ENCODE data around the gene RPAP3.

Gene RPAP3

GRCh38 chr12:47616440-47616839 lies 89.4 kb downstream of the RPAP3 start:
- Histone ChIP-seq H3K9ac (ENCODE audit: low read length) (no peak overlapping the region), H4K20me1 (ENCODE audit: low read depth, low read length) (no peaks in the 10 kb centered on the region), H3K27me3 (ENCODE audit: low read length) (no peaks in the 10 kb centered on the region), H3K9me2 (replicated peaks; ENCODE audit: insufficient read depth, low read length) (no peaks in the 10 kb centered on the region), H3K4me3 (ENCODE audit: insufficient read depth, low read length, poor library complexity, severe bottlenecking) (no peak overlapping the region), H2AFZ (ENCODE audit: low read depth, low read length, severe bottlenecking) (no peak overlapping the region), H3K36me3 (ENCODE audit: low read length) (peaks cover 7% of the 10 kb centered on the region; the same call in 1 of the 2 replicates), H3K4me2 (ENCODE audit: low read depth, low read length, poor library complexity, severe bottlenecking) (no peak overlapping the region), H3K79me2 (ENCODE audit: insufficient read depth, low read length) (no peaks in the 10 kb centered on the region), H3K27ac (ENCODE audit: low read depth, low read length) (no peak overlapping the region), H3K9me3 (ENCODE audit: insufficient read depth, low read length) (peaks cover 18% of the 10 kb centered on the region; the same call in 1 of the 2 replicates), H3F3A (ENCODE audit: insufficient read depth) (no peaks in the 10 kb centered on the region)
- TF ChIP-seq CTCF (IDR thresholded peaks at IDR 0.05; ENCODE audit: insufficient read depth, low read length, poor library complexity, severe bottlenecking): no peak
- no peak for TF ChIP-seq EZH2phosphoT487 (conservative IDR thresholded peaks at IDR 0.05; ENCODE audit: low read length)

GRCh38 chr12:47615711-47616110 lies 90.1 kb downstream of the RPAP3 start:
- Histone ChIP-seq H3K4me2 (ENCODE audit: low read depth, low read length, poor library complexity, severe bottlenecking) (no peak overlapping the region), H3K79me2 (ENCODE audit: insufficient read depth, low read length) (no peaks in the 10 kb centered on the region), H3K9me2 (replicated peaks; ENCODE audit: insufficient read depth, low read length) (no peaks in the 10 kb centered on the region), H2AFZ (ENCODE audit: low read depth, low read length, severe bottlenecking) (no peak overlapping the region), H3F3A (ENCODE audit: insufficient read depth) (no peaks in the 10 kb centered on the region), H3K9me3 (ENCODE audit: insufficient read depth, low read length) (peaks cover 18% of the 10 kb centered on the region; the same call in 1 of the 2 replicates), H3K4me3 (ENCODE audit: insufficient read depth, low read length, poor library complexity, severe bottlenecking) (no peak overlapping the region), H3K9ac (ENCODE audit: low read length) (no peak overlapping the region), H3K27ac (ENCODE audit: low read depth, low read length) (no peak overlapping the region), H4K20me1 (ENCODE audit: low read depth, low read length) (no peaks in the 10 kb centered on the region), H3K27me3 (ENCODE audit: low read length) (no peaks in the 10 kb centered on the region), H3K36me3 (ENCODE audit: low read length) (peaks cover 7% of the 10 kb centered on the region; the same call in 1 of the 2 replicates)
- TF ChIP-seq EZH2phosphoT487 (conservative IDR thresholded peaks at IDR 0.05; ENCODE audit: low read length): no peak
- no peak for TF ChIP-seq CTCF (IDR thresholded peaks at IDR 0.05; ENCODE audit: insufficient read depth, low read length, poor library complexity, severe bottlenecking)

GRCh38 chr12:47614521-47614920 lies 91.3 kb downstream of the RPAP3 start:
- no peak overlapping the region for H3K9ac ChIP-seq (ENCODE audit: low read length)
- H3K36me3 ChIP-seq (ENCODE audit: low read length): peaks cover 7% of the 10 kb centered on the region; the same call in 1 of the 2 replicates
- no peaks in the 10 kb centered on the region for H3K9me2 ChIP-seq (replicated peaks; ENCODE audit: insufficient read depth, low read length)

More at GRCh38 chr12:47614521-47614920, 91.3 kb downstream of the RPAP3 start:
- Histone ChIP-seq H2AFZ (ENCODE audit: low read depth, low read length, severe bottlenecking) (no peak overlapping the region), H3F3A (ENCODE audit: insufficient read depth) (no peaks in the 10 kb centered on the region), H3K27ac (ENCODE audit: low read depth, low read length) (no peak overlapping the region), H3K27me3 (ENCODE audit: low read length) (no peaks in the 10 kb centered on the region), H3K4me3 (ENCODE audit: insufficient read depth, low read length, poor library complexity, severe bottlenecking) (no peak overlapping the region), H4K20me1 (ENCODE audit: low read depth, low read length) (no peaks in the 10 kb centered on the region), H3K4me2 (ENCODE audit: low read depth, low read length, poor library complexity, severe bottlenecking) (no peak overlapping the region), H3K9me3 (ENCODE audit: insufficient read depth, low read length) (peaks cover 18% of the 10 kb centered on the region; the same call in 1 of the 2 replicates), H3K79me2 (ENCODE audit: insufficient read depth, low read length) (no peaks in the 10 kb centered on the region)
- no peak for TF ChIP-seq CTCF (IDR thresholded peaks at IDR 0.05; ENCODE audit: insufficient read depth, low read length, poor library complexity, severe bottlenecking)
